HG03066 (cell line): ENCODE data around the gene CHN1.

Source experiments
- ATAC-seq: cut with Tn5 transposase; IDR thresholded peaks from one replicate; pipeline ENCODE4 v1.9.1; 2021; ENCODE audit warnings: low read depth; ENCODE audit not compliant: unreplicated experiment

The CHN1 gene

GRCh38 chr2:174929786-174930185 is 75.4 kb downstream of the CHN1 start:
- no peak for ATAC-seq

GRCh38 chr2:174925046-174925784 is 80.0 kb downstream of the CHN1 start:
- ATAC-seq, result no peak

- ATAC-seq, result no peak
These were observed 81.0 kb downstream of the CHN1 start for GRCh38 chr2:174924061-174924693.

GRCh38 chr2:174919947-174920595 is 85.1 kb downstream of the CHN1 start:
- ATAC-seq, result no peak

GRCh38 chr2:174918886-174919526 is 86.2 kb downstream of the CHN1 start:
- no peak for ATAC-seq

- no peak for ATAC-seq
These were observed 88.8 kb downstream of the CHN1 start for GRCh38 chr2:174916270-174916930.

- ATAC-seq, result no peak
These were observed 90.1 kb downstream of the CHN1 start for GRCh38 chr2:174914853-174915760.

- no peak for ATAC-seq
These were observed 96.9 kb downstream of the CHN1 start for GRCh38 chr2:174908284-174908683.

- no peak for ATAC-seq
These were observed 102.0 kb downstream of the CHN1 start for GRCh38 chr2:174903264-174903556.

- ATAC-seq, result no peak
These were observed 102.5 kb downstream of the CHN1 start for GRCh38 chr2:174902506-174903263.

GRCh38 chr2:174901075-174901474 is 104.1 kb downstream of the CHN1 start:
- ATAC-seq, result no peak

- ATAC-seq, result no peak
These were observed 107.9 kb downstream of the CHN1 start for GRCh38 chr2:174897286-174897685.

- no peak for ATAC-seq
These were observed 112.2 kb downstream of the CHN1 start for GRCh38 chr2:174893018-174893417.

- ATAC-seq, result no peak
These were observed 112.6 kb downstream of the CHN1 start for GRCh38 chr2:174892546-174892945.

GRCh38 chr2:174888646-174889271 is 116.4 kb downstream of the CHN1 start:
- no peak for ATAC-seq

GRCh38 chr2:174888146-174888545 is 117.0 kb downstream of the CHN1 start:
- ATAC-seq, result no peak

- no peak for ATAC-seq
These were observed 122.8 kb downstream of the CHN1 start for GRCh38 chr2:174882416-174882815.

- ATAC-seq, result no peak
These were observed 123.5 kb downstream of the CHN1 start for GRCh38 chr2:174881678-174882077.
